Natural killer cell (primary cell): ENCODE data around the gene YAP1. TPM values are rescaled to one million over a fixed set of nuclear protein-coding genes. Genes with fewer than 3 reads are reported as not detected.

Source experiments
- ATAC-seq, 3 donors: fragments of 150-1000 bp in 2 of 3; fragments of 200-7000 bp in 1 of 3; cut with Tn5 transposase; 1 replicate in 1 of 3; 2 replicates in 2 of 3; pipeline ENCODE4 v1.10.0; 2021; ENCODE audit warnings: mild to moderate bottlenecking in 2 of 3, moderate library complexity in 2 of 3
- DNase-seq, 2 donors: peaks; one replicate each; pipeline versions ENCODE4 v3.0.0 to v3.0.0-alpha.2; 2013 to 2021; ENCODE audit warnings: mixed read lengths in 1 of 2
- H3K27ac ChIP-seq: one replicate; pipeline ENCODE4 v1.5.1; 2013; ENCODE audit warnings: mild to moderate bottlenecking, low read length
- H3K27me3 ChIP-seq: one replicate; pipeline ENCODE4 v1.6.1; 2013; ENCODE audit warnings: low read length; ENCODE audit not compliant: control insufficient read depth, insufficient read depth
- H3K36me3 ChIP-seq: one replicate; pipeline ENCODE4 v1.6.1; 2013; ENCODE audit warnings: low read length; ENCODE audit not compliant: control insufficient read depth, insufficient read depth
- H3K4me1 ChIP-seq: one replicate; pipeline ENCODE4 v1.6.1; 2013; ENCODE audit warnings: low read length; ENCODE audit not compliant: control insufficient read depth, insufficient read depth
- H3K4me3 ChIP-seq: one replicate; pipeline ENCODE4 v1.5.1; 2013; ENCODE audit warnings: low read length
- H3K9me3 ChIP-seq: one replicate; pipeline ENCODE4 v1.6.1; 2013; ENCODE audit warnings: low read length; ENCODE audit not compliant: control insufficient read depth, insufficient read depth
- H3K27ac Mint-ChIP-seq, 2 donors: one replicate each; pipeline ENCODE4 v1.8.0; 2022; ENCODE audit warnings: mild to moderate bottlenecking in 2 of 2, mixed read lengths in 2 of 2, moderate library complexity in 1 of 2
- H3K27me3 Mint-ChIP-seq, 2 donors: one replicate each; pipeline ENCODE4 v1.8.0; 2022; ENCODE audit warnings: low read depth in 2 of 2, mixed read lengths in 2 of 2
- H3K36me3 Mint-ChIP-seq: one replicate; pipeline ENCODE4 v1.8.0; 2022; ENCODE audit warnings: mixed read lengths
- H3K4me1 Mint-ChIP-seq, 2 donors: one replicate each; pipeline ENCODE4 v1.8.0; 2022; ENCODE audit warnings: mixed read lengths in 2 of 2
- H3K4me3 Mint-ChIP-seq: one replicate; pipeline ENCODE4 v1.8.0; 2022; ENCODE audit warnings: mild to moderate bottlenecking, moderate library complexity, mixed read lengths
- H3K9me3 Mint-ChIP-seq, 2 donors: one replicate each; pipeline ENCODE4 v1.8.0; 2022; ENCODE audit warnings: mixed read lengths in 2 of 2
- WGBS: methylation state at CpG from one replicate; pipeline ENCODE4 v1.1.7; 2013; ENCODE audit warnings: missing lambda C conversion rate; ENCODE audit not compliant: insufficient coverage; 5-methylcytosine and 5-hydroxymethylcytosine counted together
- intact Hi-C: fragments of 100-400 bp; cut with micrococcal nuclease; formaldehyde crosslinking; loops from one replicate; pipeline ENCODE4 v1.14.2; 2022
- total RNA-seq, 4 donors: library from RNA; stranded (reverse); fragments of 120-200 nt in 1 of 4; gene quantifications; one replicate each; pipeline versions ENCODE4 v1.2.3 to v1.2.4, GENCODE V29; 2013 to 2022
- TF ChIP-seq, protein P1 (sequence below): fragments of 200-600 bp; IDR thresholded peaks from one replicate; pipeline ENCODE4 v1.8.0; 2022; ENCODE audit warnings: antibody characterized with exemption

YAP1 gene
- total RNA-seq, 3 donors from 2014 or later (not counting 1 experiment from before 2014, with no cell fraction given) = not detected

DNA sequence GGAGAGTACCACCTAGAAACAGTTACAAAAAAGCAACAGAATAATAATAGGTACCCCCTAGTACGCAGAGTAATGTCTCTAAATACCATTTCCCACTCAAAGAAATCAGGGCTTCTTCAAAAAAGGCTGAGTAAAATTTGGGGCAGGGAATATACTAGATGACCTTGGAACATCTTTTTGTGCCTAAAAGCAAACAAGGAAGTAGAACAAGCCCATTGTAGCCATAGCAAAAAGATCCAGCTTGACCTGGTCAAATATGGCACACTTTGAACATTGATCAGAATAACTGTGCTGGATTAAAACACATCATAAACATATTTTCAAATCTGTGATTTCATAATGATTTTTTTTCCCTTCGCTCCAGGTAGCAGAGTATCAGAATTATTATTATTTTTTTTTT, 91.5 kb downstream of the YAP1 start:
- ATAC-seq (no peak), DNase-seq (no peak)
- Mint-ChIP-seq H3K4me3 (no peak overlapping the region), H3K36me3 (no peaks in the 10 kb centered on the region), H3K4me1 (no peaks in the 10 kb centered on the region), H3K27ac (no peak overlapping the region), H3K9me3 (no peaks in the 10 kb centered on the region), H3K27me3 (peaks cover 2 to 27% of the 10 kb centered on the region in 2 donors)
- Histone ChIP-seq H3K27me3 (no peaks in the 10 kb centered on the region), H3K4me3 (no peak overlapping the region), H3K9me3 (no peaks in the 10 kb centered on the region), H3K36me3 (no peaks in the 10 kb centered on the region), H3K4me1 (no peaks in the 10 kb centered on the region), H3K27ac (no peak overlapping the region)
- intact Hi-C loops = no loop called here
- TF ChIP-seq, protein P1, sequence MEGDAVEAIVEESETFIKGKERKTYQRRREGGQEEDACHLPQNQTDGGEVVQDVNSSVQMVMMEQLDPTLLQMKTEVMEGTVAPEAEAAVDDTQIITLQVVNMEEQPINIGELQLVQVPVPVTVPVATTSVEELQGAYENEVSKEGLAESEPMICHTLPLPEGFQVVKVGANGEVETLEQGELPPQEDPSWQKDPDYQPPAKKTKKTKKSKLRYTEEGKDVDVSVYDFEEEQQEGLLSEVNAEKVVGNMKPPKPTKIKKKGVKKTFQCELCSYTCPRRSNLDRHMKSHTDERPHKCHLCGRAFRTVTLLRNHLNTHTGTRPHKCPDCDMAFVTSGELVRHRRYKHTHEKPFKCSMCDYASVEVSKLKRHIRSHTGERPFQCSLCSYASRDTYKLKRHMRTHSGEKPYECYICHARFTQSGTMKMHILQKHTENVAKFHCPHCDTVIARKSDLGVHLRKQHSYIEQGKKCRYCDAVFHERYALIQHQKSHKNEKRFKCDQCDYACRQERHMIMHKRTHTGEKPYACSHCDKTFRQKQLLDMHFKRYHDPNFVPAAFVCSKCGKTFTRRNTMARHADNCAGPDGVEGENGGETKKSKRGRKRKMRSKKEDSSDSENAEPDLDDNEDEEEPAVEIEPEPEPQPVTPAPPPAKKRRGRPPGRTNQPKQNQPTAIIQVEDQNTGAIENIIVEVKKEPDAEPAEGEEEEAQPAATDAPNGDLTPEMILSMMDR = no peak
- WGBS = no CpG with 5 or more reads among the region's 2 CpGs

GRCh38 chr11:102202972-102203371, 92.7 kb downstream of the YAP1 start:
- Mint-ChIP-seq H3K4me3 (no peak overlapping the region), H3K27me3 (peaks cover 2 to 24% of the 10 kb centered on the region in 2 donors), H3K27ac (no peak overlapping the region), H3K36me3 (no peaks in the 10 kb centered on the region), H3K4me1 (no peaks in the 10 kb centered on the region), H3K9me3 (no peaks in the 10 kb centered on the region)
- no peaks in the 10 kb centered on the region for H3K36me3 ChIP-seq
- H3K4me1 ChIP-seq = no peaks in the 10 kb centered on the region
- DNase-seq (no peak), ATAC-seq (no peak)
- no peaks in the 10 kb centered on the region for H3K27me3 ChIP-seq
- H3K27ac ChIP-seq = no peak overlapping the region
- WGBS = 73% methylated on average over 2 of the region's 3 CpGs
- TF ChIP-seq, protein P1 = no peak
- no peaks in the 10 kb centered on the region for H3K9me3 ChIP-seq
- no peak overlapping the region for H3K4me3 ChIP-seq
- intact Hi-C loops = no loop called here

GRCh38 chr11:102204174-102204573, 93.9 kb downstream of the YAP1 start:
- WGBS = 50% methylated on average over 2 of the region's 2 CpGs
- H3K4me3 Mint-ChIP-seq = no peak overlapping the region
- H3K36me3 Mint-ChIP-seq = no peaks in the 10 kb centered on the region
- DNase-seq (no peak), ATAC-seq (no peak)
- H3K27me3 Mint-ChIP-seq = peaks cover 0 to 20% of the 10 kb centered on the region in 2 donors
- Histone ChIP-seq H3K9me3 (no peaks in the 10 kb centered on the region), H3K27me3 (no peaks in the 10 kb centered on the region), H3K27ac (no peak overlapping the region), H3K4me3 (no peak overlapping the region), H3K4me1 (no peaks in the 10 kb centered on the region), H3K36me3 (no peaks in the 10 kb centered on the region)
- no peak overlapping the region for H3K27ac Mint-ChIP-seq
- no peaks in the 10 kb centered on the region for H3K4me1 Mint-ChIP-seq
- H3K9me3 Mint-ChIP-seq = no peaks in the 10 kb centered on the region
- TF ChIP-seq, protein P1 = no peak
- intact Hi-C loops = no loop called here

DNA sequence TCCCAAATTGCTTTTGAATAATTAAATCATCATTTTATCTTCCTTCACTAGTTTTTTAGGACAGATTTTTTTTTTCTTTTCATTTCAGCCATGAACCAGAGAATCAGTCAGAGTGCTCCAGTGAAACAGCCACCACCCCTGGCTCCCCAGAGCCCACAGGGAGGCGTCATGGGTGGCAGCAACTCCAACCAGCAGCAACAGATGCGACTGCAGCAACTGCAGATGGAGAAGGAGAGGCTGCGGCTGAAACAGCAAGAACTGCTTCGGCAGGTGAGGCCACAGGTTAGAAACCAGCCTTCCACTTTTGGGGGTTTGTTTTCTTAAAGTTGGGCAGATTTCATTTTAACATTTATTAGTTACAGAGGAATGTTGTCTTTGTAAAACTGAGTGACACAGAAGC, 95.6 kb downstream of the YAP1 start:
- TF ChIP-seq, protein P1 = no peak
- no peak for DNase-seq
- Histone ChIP-seq H3K27ac (no peak overlapping the region), H3K4me1 (no peaks in the 10 kb centered on the region), H3K36me3 (no peaks in the 10 kb centered on the region), H3K9me3 (no peaks in the 10 kb centered on the region), H3K27me3 (no peaks in the 10 kb centered on the region), H3K4me3 (no peak overlapping the region)
- no peak for ATAC-seq
- H3K27ac Mint-ChIP-seq = no peak overlapping the region
- WGBS = 86% methylated on average over 4 of the region's 4 CpGs
- no peak overlapping the region for H3K4me3 Mint-ChIP-seq
- no peaks in the 10 kb centered on the region for H3K36me3 Mint-ChIP-seq
- peaks cover 0 to 20% of the 10 kb centered on the region in 2 donors for H3K27me3 Mint-ChIP-seq
- H3K9me3 Mint-ChIP-seq = no peaks in the 10 kb centered on the region
- no peaks in the 10 kb centered on the region for H3K4me1 Mint-ChIP-seq
- intact Hi-C loops = no loop called here
